SK-N-SH treated with all-trans-retinoic acid at 6 μM for 48 hours (cell line): ENCODE data around the gene MYOM3.

Experiments
- ATAC-seq: fragments of 200-7000 bp; cut with Tn5 transposase; 3 replicates; pipeline ENCODE4 v1.9.1; 2020; ENCODE audit warnings: mild to moderate bottlenecking, moderate library complexity
- ARNTL ChIP-seq: fragments of 450-650 bp; formaldehyde crosslinking; IDR thresholded peaks from 2 replicates; pipeline ENCODE4 v1.5.0; 2020; ENCODE audit warnings: low read depth, mild to moderate bottlenecking, moderate library complexity, borderline replicate concordance
- CSDC2 ChIP-seq: fragments of 250-450 bp; sonication (Bioruptor Pico); IDR thresholded peaks from 2 replicates; pipeline ENCODE4 v1.5.0; 2020; ENCODE audit warnings: mild to moderate bottlenecking, moderate library complexity
- ESRRG ChIP-seq: fragments of 250-450 bp; sonication (Bioruptor Pico); IDR thresholded peaks from 2 replicates; pipeline ENCODE4 v1.6.1; 2021; ENCODE audit warnings: mild to moderate bottlenecking
- GLIS3 ChIP-seq: fragments of 250-450 bp; sonication (Bioruptor Pico); IDR thresholded peaks from 2 replicates; pipeline ENCODE4 v1.5.0; 2020; ENCODE audit warnings: mild to moderate bottlenecking, moderate library complexity
- ISL1 ChIP-seq: fragments of 250-450 bp; sonication (Bioruptor Pico); IDR thresholded peaks from 2 replicates; pipeline ENCODE4 v2.1.2; 2022; ENCODE audit warnings: mild to moderate bottlenecking, moderate library complexity
- PPARA ChIP-seq: fragments of 250-450 bp; sonication (Bioruptor Pico); IDR thresholded peaks from 2 replicates; pipeline ENCODE4 v1.5.0; 2020; ENCODE audit warnings: mild to moderate bottlenecking, borderline replicate concordance
- RARB ChIP-seq: fragments of 250-450 bp; sonication (Bioruptor Pico); IDR thresholded peaks from 2 replicates; pipeline ENCODE4 v1.8.0; 2021; ENCODE audit warnings: mild to moderate bottlenecking, moderate library complexity
- SNAI2 ChIP-seq: fragments of 250-450 bp; sonication (Bioruptor Pico); IDR thresholded peaks from 2 replicates; pipeline ENCODE4 v1.5.0; 2020; ENCODE audit warnings: mild to moderate bottlenecking, moderate library complexity
- TCF4 ChIP-seq: fragments of 250-450 bp; sonication (Bioruptor Pico); IDR thresholded peaks from 2 replicates; pipeline ENCODE4 v1.8.0; 2021; ENCODE audit warnings: mild to moderate bottlenecking, moderate library complexity, borderline replicate concordance
- TOX ChIP-seq: fragments of 250-450 bp; sonication (Bioruptor Pico); IDR thresholded peaks from 2 replicates; pipeline ENCODE4 v1.8.0; 2021; ENCODE audit warnings: mild to moderate bottlenecking, moderate library complexity, borderline replicate concordance
- ZC3H10 ChIP-seq: fragments of 250-450 bp; sonication (Bioruptor Pico); IDR thresholded peaks from 2 replicates; pipeline ENCODE4 v1.5.1; 2021; ENCODE audit warnings: mild to moderate bottlenecking, moderate library complexity
- ZFP3 ChIP-seq: fragments of 250-450 bp; sonication (Bioruptor Pico); IDR thresholded peaks from 2 replicates; pipeline ENCODE4 v1.5.0; 2020; ENCODE audit warnings: mild to moderate bottlenecking, moderate library complexity
- ZFP30 ChIP-seq: fragments of 450-650 bp; formaldehyde crosslinking; IDR thresholded peaks from 2 replicates; pipeline ENCODE4 v1.5.0; 2022; ENCODE audit warnings: mild to moderate bottlenecking, moderate library complexity
- ZNF565 ChIP-seq: fragments of 450-650 bp; formaldehyde crosslinking; conservative IDR thresholded peaks from 2 replicates; pipeline ENCODE4 v1.5.0; 2020; ENCODE audit warnings: low read depth, mild to moderate bottlenecking, moderate library complexity
- ZNF70 ChIP-seq: fragments of 450-650 bp; formaldehyde crosslinking; IDR thresholded peaks from 2 replicates; pipeline ENCODE4 v1.5.0; 2020; ENCODE audit warnings: mild to moderate bottlenecking, moderate library complexity
- ZNF8 ChIP-seq: fragments of 450-650 bp; formaldehyde crosslinking; IDR thresholded peaks from 2 replicates; pipeline ENCODE4 v1.5.0; 2020; ENCODE audit warnings: mild to moderate bottlenecking, moderate library complexity
- TF ChIP-seq, protein P1 (sequence below): fragments of 250-450 bp; sonication (Bioruptor Pico); IDR thresholded peaks from 2 replicates; pipeline ENCODE4 v1.8.0; 2020; ENCODE audit warnings: mild to moderate bottlenecking, moderate library complexity, borderline replicate concordance
- TF ChIP-seq, protein P2 (sequence below): fragments of 250-450 bp; sonication (Bioruptor Pico); IDR thresholded peaks from 2 replicates; pipeline ENCODE4 v1.5.0; 2020; ENCODE audit warnings: mild to moderate bottlenecking, moderate library complexity
- TF ChIP-seq, protein P3 (sequence below): fragments of 250-450 bp; sonication (Bioruptor Pico); IDR thresholded peaks from 2 replicates; pipeline ENCODE4 v1.8.0; 2021; ENCODE audit warnings: low read depth, mild to moderate bottlenecking, moderate library complexity, borderline replicate concordance
- TF ChIP-seq, protein P4 (sequence below): fragments of 250-450 bp; sonication (Bioruptor Pico); IDR thresholded peaks from 2 replicates; pipeline ENCODE4 v1.5.1; 2020; ENCODE audit warnings: low read depth, mild to moderate bottlenecking, moderate library complexity
- TF ChIP-seq, protein P5 (sequence below): fragments of 250-450 bp; sonication (Bioruptor Pico); IDR thresholded peaks from 2 replicates; pipeline ENCODE4 v1.5.1; 2021; ENCODE audit warnings: mild to moderate bottlenecking, moderate library complexity

MYOM3 gene

DNA sequence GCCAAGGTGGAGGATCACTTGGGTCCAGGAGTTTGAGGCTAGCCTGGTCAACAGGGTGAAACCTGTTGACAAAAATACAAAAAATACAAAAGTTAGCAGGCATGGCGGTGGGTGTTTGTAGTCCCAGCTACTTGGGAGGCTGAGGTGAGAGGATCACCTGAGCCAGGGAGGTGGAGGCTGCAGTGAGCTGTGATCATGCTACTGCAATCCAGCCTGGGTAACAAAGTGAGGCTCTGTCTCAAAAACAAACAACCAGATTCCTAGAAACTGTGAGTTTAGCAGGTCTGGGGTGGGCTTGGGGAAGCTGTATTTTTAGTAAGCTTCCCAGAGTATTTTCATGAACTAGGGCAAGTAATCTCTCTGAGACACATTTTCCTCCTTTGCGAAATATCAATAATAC, 5.2 kb upstream of the MYOM3 start:
- ATAC-seq, result no peak
- TF ChIP-seq PPARA (CRISPR knock-in tag) (no peak), SNAI2 (CRISPR knock-in tag) (no peak), ZC3H10 (CRISPR knock-in tag) (no peak), TOX (CRISPR knock-in tag) (no peak), RARB (CRISPR knock-in tag) (no peak), CSDC2 (CRISPR knock-in tag) (no peak), ESRRG (CRISPR knock-in tag) (no peak), ZNF565 (CRISPR knock-in tag) (no peak), ZNF8 (CRISPR knock-in tag) (no peak), ZNF70 (no peak), ISL1 (CRISPR knock-in tag) (no peak), TCF4 (CRISPR knock-in tag) (no peak), ZFP30 (CRISPR knock-in tag) (no peak), ZFP3 (CRISPR knock-in tag) (no peak), ARNTL (CRISPR knock-in tag) (no peak)
- TF ChIP-seq, protein P1, sequence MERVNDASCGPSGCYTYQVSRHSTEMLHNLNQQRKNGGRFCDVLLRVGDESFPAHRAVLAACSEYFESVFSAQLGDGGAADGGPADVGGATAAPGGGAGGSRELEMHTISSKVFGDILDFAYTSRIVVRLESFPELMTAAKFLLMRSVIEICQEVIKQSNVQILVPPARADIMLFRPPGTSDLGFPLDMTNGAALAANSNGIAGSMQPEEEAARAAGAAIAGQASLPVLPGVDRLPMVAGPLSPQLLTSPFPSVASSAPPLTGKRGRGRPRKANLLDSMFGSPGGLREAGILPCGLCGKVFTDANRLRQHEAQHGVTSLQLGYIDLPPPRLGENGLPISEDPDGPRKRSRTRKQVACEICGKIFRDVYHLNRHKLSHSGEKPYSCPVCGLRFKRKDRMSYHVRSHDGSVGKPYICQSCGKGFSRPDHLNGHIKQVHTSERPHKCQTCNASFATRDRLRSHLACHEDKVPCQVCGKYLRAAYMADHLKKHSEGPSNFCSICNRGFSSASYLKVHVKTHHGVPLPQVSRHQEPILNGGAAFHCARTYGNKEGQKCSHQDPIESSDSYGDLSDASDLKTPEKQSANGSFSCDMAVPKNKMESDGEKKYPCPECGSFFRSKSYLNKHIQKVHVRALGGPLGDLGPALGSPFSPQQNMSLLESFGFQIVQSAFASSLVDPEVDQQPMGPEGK (CRISPR knock-in tag), result no peak
- TF ChIP-seq, protein P2, sequence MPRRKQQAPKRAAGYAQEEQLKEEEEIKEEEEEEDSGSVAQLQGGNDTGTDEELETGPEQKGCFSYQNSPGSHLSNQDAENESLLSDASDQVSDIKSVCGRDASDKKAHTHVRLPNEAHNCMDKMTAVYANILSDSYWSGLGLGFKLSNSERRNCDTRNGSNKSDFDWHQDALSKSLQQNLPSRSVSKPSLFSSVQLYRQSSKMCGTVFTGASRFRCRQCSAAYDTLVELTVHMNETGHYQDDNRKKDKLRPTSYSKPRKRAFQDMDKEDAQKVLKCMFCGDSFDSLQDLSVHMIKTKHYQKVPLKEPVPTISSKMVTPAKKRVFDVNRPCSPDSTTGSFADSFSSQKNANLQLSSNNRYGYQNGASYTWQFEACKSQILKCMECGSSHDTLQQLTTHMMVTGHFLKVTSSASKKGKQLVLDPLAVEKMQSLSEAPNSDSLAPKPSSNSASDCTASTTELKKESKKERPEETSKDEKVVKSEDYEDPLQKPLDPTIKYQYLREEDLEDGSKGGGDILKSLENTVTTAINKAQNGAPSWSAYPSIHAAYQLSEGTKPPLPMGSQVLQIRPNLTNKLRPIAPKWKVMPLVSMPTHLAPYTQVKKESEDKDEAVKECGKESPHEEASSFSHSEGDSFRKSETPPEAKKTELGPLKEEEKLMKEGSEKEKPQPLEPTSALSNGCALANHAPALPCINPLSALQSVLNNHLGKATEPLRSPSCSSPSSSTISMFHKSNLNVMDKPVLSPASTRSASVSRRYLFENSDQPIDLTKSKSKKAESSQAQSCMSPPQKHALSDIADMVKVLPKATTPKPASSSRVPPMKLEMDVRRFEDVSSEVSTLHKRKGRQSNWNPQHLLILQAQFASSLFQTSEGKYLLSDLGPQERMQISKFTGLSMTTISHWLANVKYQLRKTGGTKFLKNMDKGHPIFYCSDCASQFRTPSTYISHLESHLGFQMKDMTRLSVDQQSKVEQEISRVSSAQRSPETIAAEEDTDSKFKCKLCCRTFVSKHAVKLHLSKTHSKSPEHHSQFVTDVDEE (CRISPR knock-in tag), result no peak
- TF ChIP-seq, protein P3, sequence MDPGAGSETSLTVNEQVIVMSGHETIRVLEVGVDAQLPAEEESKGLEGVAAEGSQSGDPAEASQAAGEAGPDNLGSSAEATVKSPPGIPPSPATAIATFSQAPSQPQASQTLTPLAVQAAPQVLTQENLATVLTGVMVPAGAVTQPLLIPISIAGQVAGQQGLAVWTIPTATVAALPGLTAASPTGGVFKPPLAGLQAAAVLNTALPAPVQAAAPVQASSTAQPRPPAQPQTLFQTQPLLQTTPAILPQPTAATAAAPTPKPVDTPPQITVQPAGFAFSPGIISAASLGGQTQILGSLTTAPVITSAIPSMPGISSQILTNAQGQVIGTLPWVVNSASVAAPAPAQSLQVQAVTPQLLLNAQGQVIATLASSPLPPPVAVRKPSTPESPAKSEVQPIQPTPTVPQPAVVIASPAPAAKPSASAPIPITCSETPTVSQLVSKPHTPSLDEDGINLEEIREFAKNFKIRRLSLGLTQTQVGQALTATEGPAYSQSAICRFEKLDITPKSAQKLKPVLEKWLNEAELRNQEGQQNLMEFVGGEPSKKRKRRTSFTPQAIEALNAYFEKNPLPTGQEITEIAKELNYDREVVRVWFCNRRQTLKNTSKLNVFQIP (CRISPR knock-in tag), result no peak
- TF ChIP-seq, protein P4, sequence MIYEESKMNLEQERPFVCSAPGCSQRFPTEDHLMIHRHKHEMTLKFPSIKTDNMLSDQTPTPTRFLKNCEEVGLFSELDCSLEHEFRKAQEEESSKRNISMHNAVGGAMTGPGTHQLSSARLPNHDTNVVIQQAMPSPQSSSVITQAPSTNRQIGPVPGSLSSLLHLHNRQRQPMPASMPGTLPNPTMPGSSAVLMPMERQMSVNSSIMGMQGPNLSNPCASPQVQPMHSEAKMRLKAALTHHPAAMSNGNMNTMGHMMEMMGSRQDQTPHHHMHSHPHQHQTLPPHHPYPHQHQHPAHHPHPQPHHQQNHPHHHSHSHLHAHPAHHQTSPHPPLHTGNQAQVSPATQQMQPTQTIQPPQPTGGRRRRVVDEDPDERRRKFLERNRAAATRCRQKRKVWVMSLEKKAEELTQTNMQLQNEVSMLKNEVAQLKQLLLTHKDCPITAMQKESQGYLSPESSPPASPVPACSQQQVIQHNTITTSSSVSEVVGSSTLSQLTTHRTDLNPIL (CRISPR knock-in tag), result no peak

DNA sequence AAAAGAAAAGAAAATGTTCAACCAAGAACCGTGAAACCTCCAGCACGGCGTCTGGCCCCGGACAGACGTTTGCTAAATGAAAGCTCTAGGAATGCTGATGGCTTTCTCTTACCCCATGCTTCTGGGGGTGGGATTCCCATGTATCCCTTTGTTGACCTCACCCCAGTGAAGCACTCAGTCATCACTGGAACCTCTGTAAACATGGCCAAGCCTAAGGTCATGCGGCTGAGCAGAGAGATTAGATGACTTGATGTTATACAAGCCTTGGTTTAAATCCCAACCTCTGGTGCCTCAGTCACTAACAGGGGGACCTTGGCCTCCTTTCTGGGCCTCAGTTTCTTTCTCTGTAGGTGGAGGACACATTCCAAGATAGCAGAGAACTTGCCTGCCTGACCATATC, 2.8 kb upstream of the MYOM3 start:
- TF ChIP-seq ESRRG (CRISPR knock-in tag) (no peak), PPARA (CRISPR knock-in tag) (no peak), SNAI2 (CRISPR knock-in tag) (no peak), ZNF8 (CRISPR knock-in tag) (no peak), ARNTL (CRISPR knock-in tag) (no peak), CSDC2 (CRISPR knock-in tag) (no peak), ZFP3 (CRISPR knock-in tag) (no peak), ZC3H10 (CRISPR knock-in tag) (no peak), GLIS3 (CRISPR knock-in tag) (no peak), ISL1 (CRISPR knock-in tag) (no peak)
- TF ChIP-seq, protein P5, sequence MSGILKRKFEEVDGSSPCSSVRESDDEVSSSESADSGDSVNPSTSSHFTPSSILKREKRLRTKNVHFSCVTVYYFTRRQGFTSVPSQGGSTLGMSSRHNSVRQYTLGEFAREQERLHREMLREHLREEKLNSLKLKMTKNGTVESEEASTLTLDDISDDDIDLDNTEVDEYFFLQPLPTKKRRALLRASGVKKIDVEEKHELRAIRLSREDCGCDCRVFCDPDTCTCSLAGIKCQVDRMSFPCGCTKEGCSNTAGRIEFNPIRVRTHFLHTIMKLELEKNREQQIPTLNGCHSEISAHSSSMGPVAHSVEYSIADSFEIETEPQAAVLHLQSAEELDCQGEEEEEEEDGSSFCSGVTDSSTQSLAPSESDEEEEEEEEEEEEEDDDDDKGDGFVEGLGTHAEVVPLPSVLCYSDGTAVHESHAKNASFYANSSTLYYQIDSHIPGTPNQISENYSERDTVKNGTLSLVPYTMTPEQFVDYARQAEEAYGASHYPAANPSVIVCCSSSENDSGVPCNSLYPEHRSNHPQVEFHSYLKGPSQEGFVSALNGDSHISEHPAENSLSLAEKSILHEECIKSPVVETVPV, result no peak
- TF ChIP-seq, protein P2 (CRISPR knock-in tag), result no peak
- TF ChIP-seq, protein P4 (CRISPR knock-in tag), result no peak
- TF ChIP-seq, protein P3 (CRISPR knock-in tag), result no peak
- no peak for ATAC-seq
